Activated CD4-positive, alpha-beta T cell treated with anti-CD3 and anti-CD28 coated beads for 24 hours (primary cell): ENCODE data around the gene SLC35G4.
"Not testable (repeated sequence)": the region's sequence is repeated elsewhere in the genome, so short reads cannot be mapped to it uniquely, and the experiment has no call there.

Experiments
- DNase-seq, 2 donors: peaks; one replicate each; pipeline ENCODE4 v3.0.0-alpha.2; 2020; ENCODE audit warnings: low read depth in 2 of 2

Gene SLC35G4

GRCh38 chr18:11613611-11614010 lies 4.2 kb downstream of the SLC35G4 start:
- not testable (repeated sequence) for DNase-seq

- DNase-seq: not testable (repeated sequence)
These were observed 4.6 kb downstream of the SLC35G4 start for GRCh38 chr18:11614042-11614441.

GRCh38 chr18:11614981-11615380 lies 5.6 kb downstream of the SLC35G4 start:
- not testable (repeated sequence) for DNase-seq

GRCh38 chr18:11647310-11647709 lies 37.9 kb downstream of the SLC35G4 start:
- DNase-seq: not testable (repeated sequence)

- DNase-seq: not testable (repeated sequence)
These were observed 38.4 kb downstream of the SLC35G4 start for GRCh38 chr18:11647804-11648203.

- DNase-seq: no peak
These were observed 40.4 kb downstream of the SLC35G4 start for GRCh38 chr18:11649839-11650238.

- no peak for DNase-seq
These were observed 42.5 kb downstream of the SLC35G4 start for GRCh38 chr18:11651899-11652298.

GRCh38 chr18:11653521-11653920 lies 44.1 kb downstream of the SLC35G4 start:
- DNase-seq: no peak

- peak; percentile 21 to 60 for DNase-seq
These were observed 45.6 kb downstream of the SLC35G4 start for GRCh38 chr18:11654736-11655605.

GRCh38 chr18:11655606-11655932 lies 46.2 kb downstream of the SLC35G4 start:
- no peak for DNase-seq

GRCh38 chr18:11657152-11657551 lies 47.8 kb downstream of the SLC35G4 start:
- DNase-seq: no peak

- no peak for DNase-seq
These were observed 48.2 kb downstream of the SLC35G4 start for GRCh38 chr18:11657554-11657953.

- no peak for DNase-seq
These were observed 48.6 kb downstream of the SLC35G4 start for GRCh38 chr18:11658019-11658418.

- DNase-seq: no peak
These were observed 49.6 kb downstream of the SLC35G4 start for GRCh38 chr18:11658989-11659388.
